ENCODE data around the gene INPP4B. TPM values are rescaled to one million over a fixed set of nuclear protein-coding genes. Genes with fewer than 3 reads are reported as not detected.

Gene INPP4B
- total RNA-seq, 2 experiments from 2014 or later: not detected

DNA sequence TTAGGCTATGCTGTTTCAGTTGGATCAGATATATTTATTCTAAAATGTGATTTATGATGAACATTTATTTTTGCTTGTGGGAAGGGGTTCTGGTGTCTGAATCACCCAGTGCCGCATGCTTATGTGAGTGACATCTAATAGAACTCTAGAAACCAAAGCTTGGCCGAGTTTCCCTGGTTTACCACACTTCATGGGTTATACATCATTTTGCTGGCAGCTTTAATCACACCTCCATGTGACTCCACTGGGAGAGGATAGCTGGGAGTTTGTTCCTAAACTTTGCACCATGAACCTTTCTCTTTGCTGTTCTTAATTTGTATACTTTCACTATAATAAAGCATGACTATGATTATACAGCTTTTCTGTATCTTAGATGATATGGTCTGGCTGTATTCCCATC lies 382.9 kb downstream of the INPP4B start:
- intact Hi-C loops (cut with micrococcal nuclease; ENCODE audit: unreplicated experiment): no loop called here
- DNase-seq (ENCODE audit: low spot score): no peak
- no peaks in the 10 kb centered on the region for H3K9me2 ChIP-seq (ENCODE audit: insufficient read depth, low read length)
- no peaks in the 10 kb centered on the region for H4K20me1 ChIP-seq (ENCODE audit: insufficient read depth, low read length)
- POLR2A ChIA-PET: interaction anchor here (1.0 kb wide), 1 partner anchor 36 kb away, joined by 3 read pairs; no protein-coding TSS in a partner anchor
- H3K36me3 ChIP-seq (ENCODE audit: insufficient read depth, low read length): no peaks in the 10 kb centered on the region
- no peak overlapping the region for H3K27ac ChIP-seq (ENCODE audit: low read depth, low read length, poor library complexity, severe bottlenecking)
- no TSS peak for BruUV-seq (replicated peaks)
- H3K4me2 ChIP-seq (ENCODE audit: low read length): no peak overlapping the region
- no peak overlapping the region for H3K4me3 ChIP-seq (ENCODE audit: low read depth, low read length, poor library complexity, severe bottlenecking)
- CTCF ChIA-PET (ENCODE audit: unreplicated experiment): no interaction called here
- TF ChIP-seq CTCF (conservative IDR thresholded peaks at IDR 0.05; ENCODE audit: low read length) (no peak), EZH2phosphoT487 (IDR thresholded peaks at IDR 0.05; ENCODE audit: borderline replicate concordance, low read depth, low read length) (no peak)
- H3K4me1 ChIP-seq (ENCODE audit: insufficient read depth, low read length, poor library complexity, severe bottlenecking): no peaks in the 10 kb centered on the region
- no peaks in the 10 kb centered on the region for H3K79me2 ChIP-seq (ENCODE audit: insufficient read depth, low read depth, low read length)
- no peaks in the 10 kb centered on the region for H3K9me3 ChIP-seq (ENCODE audit: low read length)
- no peak overlapping the region for H2AFZ ChIP-seq (ENCODE audit: low read length)

- Histone ChIP-seq H3K36me3 (ENCODE audit: insufficient read depth, low read length) (no peaks in the 10 kb centered on the region), H3K27ac (ENCODE audit: low read depth, low read length, poor library complexity, severe bottlenecking) (no peak overlapping the region), H2AFZ (ENCODE audit: low read length) (no peak overlapping the region), H3K9me2 (ENCODE audit: insufficient read depth, low read length) (no peaks in the 10 kb centered on the region), H4K20me1 (ENCODE audit: insufficient read depth, low read length) (no peaks in the 10 kb centered on the region), H3K4me2 (ENCODE audit: low read length) (no peak overlapping the region), H3K4me3 (ENCODE audit: low read depth, low read length, poor library complexity, severe bottlenecking) (no peak overlapping the region), H3K4me1 (ENCODE audit: insufficient read depth, low read length, poor library complexity, severe bottlenecking) (no peaks in the 10 kb centered on the region), H3K79me2 (ENCODE audit: insufficient read depth, low read depth, low read length) (no peaks in the 10 kb centered on the region), H3K9me3 (ENCODE audit: low read length) (no peaks in the 10 kb centered on the region)
- no TSS peak for BruUV-seq (replicated peaks)
- no peak for TF ChIP-seq CTCF (conservative IDR thresholded peaks at IDR 0.05; ENCODE audit: low read length)
- no peak for TF ChIP-seq EZH2phosphoT487 (IDR thresholded peaks at IDR 0.05; ENCODE audit: borderline replicate concordance, low read depth, low read length)
- intact Hi-C loops (cut with micrococcal nuclease; ENCODE audit: unreplicated experiment): no loop called here
- ChIA-PET POLR2A (interaction anchor here (0.7 kb wide), 1 partner anchor 145 kb away, joined by 4 read pairs; no protein-coding TSS in a partner anchor), CTCF (ENCODE audit: unreplicated experiment) (no interaction called here)
- DNase-seq (ENCODE audit: low spot score): no peak
Observed at GRCh38 chr4:142452161-142452855, 393.8 kb downstream of the INPP4B start.

GRCh38 chr4:142449771-142450373 lies 396.2 kb downstream of the INPP4B start:
- intact Hi-C loops (cut with micrococcal nuclease; ENCODE audit: unreplicated experiment): no loop called here
- H4K20me1 ChIP-seq (ENCODE audit: insufficient read depth, low read length): no peaks in the 10 kb centered on the region
- ChIA-PET CTCF (ENCODE audit: unreplicated experiment) (no interaction called here), POLR2A (no interaction called here)
- no peaks in the 10 kb centered on the region for H3K4me1 ChIP-seq (ENCODE audit: insufficient read depth, low read length, poor library complexity, severe bottlenecking)
- no peak overlapping the region for H2AFZ ChIP-seq (ENCODE audit: low read length)
- no peak overlapping the region for H3K27ac ChIP-seq (ENCODE audit: low read depth, low read length, poor library complexity, severe bottlenecking)
- H3K9me2 ChIP-seq (ENCODE audit: insufficient read depth, low read length): no peaks in the 10 kb centered on the region
- no peak overlapping the region for H3K4me3 ChIP-seq (ENCODE audit: low read depth, low read length, poor library complexity, severe bottlenecking)
- no peaks in the 10 kb centered on the region for H3K9me3 ChIP-seq (ENCODE audit: low read length)
- DNase-seq (ENCODE audit: low spot score): no peak
- no TSS peak for BruUV-seq (replicated peaks)
- H3K79me2 ChIP-seq (ENCODE audit: insufficient read depth, low read depth, low read length): no peaks in the 10 kb centered on the region
- no peak overlapping the region for H3K4me2 ChIP-seq (ENCODE audit: low read length)
- no peak for TF ChIP-seq EZH2phosphoT487 (IDR thresholded peaks at IDR 0.05; ENCODE audit: borderline replicate concordance, low read depth, low read length)
- TF ChIP-seq CTCF (conservative IDR thresholded peaks at IDR 0.05; ENCODE audit: low read length): no peak
- no peaks in the 10 kb centered on the region for H3K36me3 ChIP-seq (ENCODE audit: insufficient read depth, low read length)
